Smooth muscle cell (in vitro differentiated cells): ENCODE data around the gene STYXL2. TPM values are rescaled to one million over a fixed set of nuclear protein-coding genes. Genes with fewer than 3 reads are reported as not detected.

Source experiments
- DNase-seq: peaks from one replicate; lab custom pipeline; 2025; ENCODE audit not compliant: unreplicated experiment; lab: John Stamatoyannopoulos, UW
- H2AFZ ChIP-seq: fragments of 200-600 bp; sonication (generic); 2 replicates; pipeline ENCODE4 v1.6.0; 2016; ENCODE audit warnings: antibody characterized with exemption, low read depth, mild to moderate bottlenecking
- H3F3A ChIP-seq: fragments of 200-600 bp; sonication (generic); 2 replicates; pipeline ENCODE4 v1.6.0; 2017; ENCODE audit warnings: antibody characterized with exemption, low read depth
- H3K27ac ChIP-seq: fragments of 200-600 bp; sonication (generic); 2 replicates; pipeline ENCODE4 v1.5.1; 2016; ENCODE audit warnings: low read depth, mild to moderate bottlenecking
- H3K27me3 ChIP-seq: fragments of 200-600 bp; sonication (generic); 2 replicates; pipeline ENCODE4 v1.6.1; 2016; ENCODE audit warnings: low read depth, mild to moderate bottlenecking
- H3K36me3 ChIP-seq: fragments of 200-600 bp; sonication (generic); 2 replicates; pipeline ENCODE4 v1.5.1; 2016; ENCODE audit warnings: low read depth
- H3K4me1 ChIP-seq: fragments of 200-600 bp; sonication (generic); 2 replicates; pipeline ENCODE4 v1.5.1; 2016; ENCODE audit warnings: low read depth
- H3K4me2 ChIP-seq: fragments of 200-600 bp; sonication (generic); 2 replicates; pipeline ENCODE4 v1.6.0; 2016; ENCODE audit warnings: mild to moderate bottlenecking
- H3K4me3 ChIP-seq: fragments of 200-600 bp; sonication (generic); 2 replicates; pipeline ENCODE4 v1.5.1; 2016; ENCODE audit warnings: mild to moderate bottlenecking
- H3K79me2 ChIP-seq: fragments of 200-600 bp; sonication (generic); 2 replicates; pipeline ENCODE4 v1.6.0; 2016; ENCODE audit warnings: low read depth, mild to moderate bottlenecking
- H3K9ac ChIP-seq: fragments of 200-600 bp; sonication (generic); 2 replicates; pipeline ENCODE4 v1.6.0; 2016; ENCODE audit warnings: low read depth
- H3K9me3 ChIP-seq: fragments of 200-600 bp; sonication (generic); replicated peaks from 2 replicates; pipeline ENCODE4 v1.5.1; 2016; ENCODE audit warnings: low read depth
- H4K20me1 ChIP-seq: fragments of 200-600 bp; sonication (generic); 2 replicates; pipeline ENCODE4 v1.6.0; 2016; ENCODE audit warnings: low read depth
- CTCF ChIP-seq: fragments of 200-600 bp; sonication (generic); IDR thresholded peaks from 2 replicates; pipeline ENCODE4 v1.5.1; 2017; ENCODE audit warnings: borderline replicate concordance, mild to moderate bottlenecking, antibody characterized with exemption; ENCODE audit not compliant: insufficient read depth, poor library complexity, severe bottlenecking
- WGBS: methylation state at CpG from one replicate; pipeline ENCODE4 v1.1.7; 2016; ENCODE audit warnings: low lambda C conversion rate; 5-methylcytosine and 5-hydroxymethylcytosine counted together
- polyA plus RNA-seq: library from polyadenylated mRNA; unstranded; fragments of >200 nt; fragmentation: Nextera tagmentation; extraction: Ambion mirVana; gene quantifications from 2 replicates; pipeline ENCODE4 v1.2.1, GENCODE V29; 2016
- total RNA-seq: library from RNA; depleted of rRNA; stranded (reverse); fragments of >200 nt; gene quantifications from 2 replicates; pipeline ENCODE4 v1.2.3, GENCODE V29; 2014

STYXL2 gene
- total and polyA plus RNA-seq, 2 experiments from 2014 or later = 0.13 to 0.74 TPM

GRCh38 chr1:167061073-167061464 is 32.8 kb upstream of the STYXL2 start:
- H3K9ac ChIP-seq = no peak overlapping the region
- peaks cover 4% of the 10 kb centered on the region for H3K4me1 ChIP-seq
- H3F3A ChIP-seq = no peaks in the 10 kb centered on the region
- no peaks in the 10 kb centered on the region for H3K27me3 ChIP-seq
- H3K4me2 ChIP-seq = no peak overlapping the region
- H3K36me3 ChIP-seq = no peaks in the 10 kb centered on the region
- no peaks in the 10 kb centered on the region for H3K79me2 ChIP-seq
- no peak overlapping the region for H3K4me3 ChIP-seq
- no peak for DNase-seq
- no peak overlapping the region for H3K27ac ChIP-seq
- H3K9me3 ChIP-seq = no peaks in the 10 kb centered on the region
- no peaks in the 10 kb centered on the region for H4K20me1 ChIP-seq
- WGBS = 87% methylated on average over 3 of the region's 3 CpGs
- no peak for TF ChIP-seq CTCF
- H2AFZ ChIP-seq = no peak overlapping the region

- no peak overlapping the region for H3K27ac ChIP-seq
- H3F3A ChIP-seq = no peaks in the 10 kb centered on the region
- H3K36me3 ChIP-seq = no peaks in the 10 kb centered on the region
- H3K4me1 ChIP-seq = no peaks in the 10 kb centered on the region
- H3K4me3 ChIP-seq = no peak overlapping the region
- H4K20me1 ChIP-seq = no peaks in the 10 kb centered on the region
- no peak overlapping the region for H3K9ac ChIP-seq
- no peak for DNase-seq
- WGBS = 91% methylated on average over 9 of the region's 9 CpGs
- H3K4me2 ChIP-seq = no peak overlapping the region
- no peak overlapping the region for H2AFZ ChIP-seq
- no peaks in the 10 kb centered on the region for H3K27me3 ChIP-seq
- no peaks in the 10 kb centered on the region for H3K9me3 ChIP-seq
- TF ChIP-seq CTCF = no peak
- no peaks in the 10 kb centered on the region for H3K79me2 ChIP-seq
Observed at GRCh38 chr1:167064621-167065020, 29.3 kb upstream of the STYXL2 start.

GRCh38 chr1:167065471-167065870 is 28.4 kb upstream of the STYXL2 start:
- Histone ChIP-seq H3K4me2 (no peak overlapping the region), H3F3A (no peaks in the 10 kb centered on the region), H3K27me3 (no peaks in the 10 kb centered on the region), H3K4me1 (no peaks in the 10 kb centered on the region), H3K36me3 (no peaks in the 10 kb centered on the region), H3K9me3 (no peaks in the 10 kb centered on the region), H3K27ac (no peak overlapping the region), H3K9ac (no peak overlapping the region), H3K4me3 (no peak overlapping the region), H4K20me1 (no peaks in the 10 kb centered on the region), H2AFZ (no peak overlapping the region), H3K79me2 (no peaks in the 10 kb centered on the region)
- no peak for TF ChIP-seq CTCF
- DNase-seq = no peak
- WGBS = 86% methylated on average over 8 of the region's 8 CpGs

- 8% methylated on average over 31 of the region's 31 CpGs for WGBS
- Histone ChIP-seq H3K4me2 (peak overlapping the region; percentile 99), H3K79me2 (no peaks in the 10 kb centered on the region), H3K9me3 (no peaks in the 10 kb centered on the region), H3K4me3 (peak overlapping the region; percentile 56), H3F3A (no peaks in the 10 kb centered on the region), H3K36me3 (no peaks in the 10 kb centered on the region), H3K27ac (no peak overlapping the region), H4K20me1 (no peaks in the 10 kb centered on the region), H3K4me1 (no peaks in the 10 kb centered on the region), H3K27me3 (no peaks in the 10 kb centered on the region), H3K9ac (peak overlapping the region; percentile 33), H2AFZ (peak overlapping the region; percentile 94)
- peak; percentile 98 for TF ChIP-seq CTCF
- DNase-seq = peak; percentile 62
Observed at GRCh38 chr1:167066333-167067122, 27.3 kb upstream of the STYXL2 start.
